Smooth muscle cell of the brain vasculature (primary cell): Measurements from ENCODE around the gene SLC25A40.
"Not testable (repeated sequence)": the region's sequence is repeated elsewhere in the genome, so short reads cannot be mapped to it uniquely, and the experiment has no call there.

ENCODE experiments used
- DNase-seq: peaks from one replicate; pipeline ENCODE4 v3.0.0-alpha.2; 2012; ENCODE audit warnings: low read depth, low spot score

Gene SLC25A40, protein sequence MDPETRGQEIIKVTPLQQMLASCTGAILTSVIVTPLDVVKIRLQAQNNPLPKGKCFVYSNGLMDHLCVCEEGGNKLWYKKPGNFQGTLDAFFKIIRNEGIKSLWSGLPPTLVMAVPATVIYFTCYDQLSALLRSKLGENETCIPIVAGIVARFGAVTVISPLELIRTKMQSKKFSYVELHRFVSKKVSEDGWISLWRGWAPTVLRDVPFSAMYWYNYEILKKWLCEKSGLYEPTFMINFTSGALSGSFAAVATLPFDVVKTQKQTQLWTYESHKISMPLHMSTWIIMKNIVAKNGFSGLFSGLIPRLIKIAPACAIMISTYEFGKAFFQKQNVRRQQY

DNA sequence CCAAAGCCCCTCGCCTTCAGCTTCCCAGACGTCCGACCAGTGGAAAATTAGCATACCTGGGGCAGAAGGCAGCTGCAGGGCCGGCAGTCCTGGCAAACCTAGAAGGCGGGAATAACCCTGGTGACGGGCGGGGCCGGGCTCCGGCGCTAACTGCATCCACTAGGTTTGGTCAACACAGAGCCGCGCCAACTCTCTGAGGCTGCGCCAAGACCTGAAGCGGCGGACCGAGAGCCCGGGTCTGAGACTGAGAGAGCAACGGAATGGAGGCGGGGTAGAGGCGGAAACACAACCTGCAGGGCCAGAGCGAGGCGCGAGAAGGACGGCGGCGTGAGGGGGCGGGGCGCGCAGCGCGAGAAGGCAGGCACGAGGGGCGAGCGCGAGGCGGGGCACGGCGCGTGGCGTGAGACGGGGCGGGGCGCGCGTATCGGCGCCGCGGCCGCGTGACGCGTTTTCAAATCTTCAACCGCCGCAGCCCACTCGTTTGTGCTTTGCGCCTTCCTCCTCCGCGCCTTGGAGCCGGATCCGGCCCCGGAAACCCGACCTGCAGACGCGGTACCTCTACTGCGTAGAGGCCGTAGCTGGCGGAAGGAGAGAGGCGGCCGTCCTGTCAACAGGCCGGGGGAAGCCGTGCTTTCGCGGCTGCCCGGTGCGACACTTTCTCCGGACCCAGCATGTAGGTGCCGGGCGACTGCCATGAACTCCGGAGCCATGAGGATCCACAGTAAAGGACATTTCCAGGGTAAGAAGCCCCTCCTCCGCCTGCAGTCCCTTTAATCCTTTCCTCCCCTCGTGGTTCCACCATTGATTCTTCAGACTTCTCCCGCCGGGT, at the start of gene SLC25A40, which contains the start of gene DBF4:
SLC25A40 (minus strand) TSS at position 321 of the 829 bp plus-strand sequence. CDS start 17,633 bp downstream, outside the sequence.
DBF4 (plus strand) TSS at position 454 of the 829 bp plus-strand sequence; CDS start at position 694, 240 bp downstream.
- peak; percentile 82 for DNase-seq

- DNase-seq, result not testable (repeated sequence)
These were observed 46.7 kb upstream of the SLC25A40 start for GRCh38 chr7:87922759-87923395.

DNA sequence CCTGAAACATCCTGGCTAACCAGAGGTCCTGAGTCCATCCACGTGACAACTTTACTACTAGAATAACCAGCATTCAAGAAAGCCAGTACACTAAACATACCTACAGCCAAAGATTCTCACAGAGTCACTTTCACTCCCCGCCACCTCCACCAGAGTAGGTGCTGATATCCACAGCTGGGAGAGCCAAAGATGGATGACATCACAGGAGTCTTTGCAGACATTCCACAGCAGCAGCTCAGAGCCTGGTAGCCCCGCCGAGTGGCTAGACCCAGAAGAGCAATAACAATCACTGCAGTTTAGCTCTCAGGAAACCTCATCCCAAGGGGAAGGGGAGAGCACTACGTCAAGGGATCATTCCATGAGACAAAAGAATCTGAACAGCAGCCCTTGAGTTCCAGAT, 44.4 kb upstream of the SLC25A40 start:
- no peak for DNase-seq

DNA sequence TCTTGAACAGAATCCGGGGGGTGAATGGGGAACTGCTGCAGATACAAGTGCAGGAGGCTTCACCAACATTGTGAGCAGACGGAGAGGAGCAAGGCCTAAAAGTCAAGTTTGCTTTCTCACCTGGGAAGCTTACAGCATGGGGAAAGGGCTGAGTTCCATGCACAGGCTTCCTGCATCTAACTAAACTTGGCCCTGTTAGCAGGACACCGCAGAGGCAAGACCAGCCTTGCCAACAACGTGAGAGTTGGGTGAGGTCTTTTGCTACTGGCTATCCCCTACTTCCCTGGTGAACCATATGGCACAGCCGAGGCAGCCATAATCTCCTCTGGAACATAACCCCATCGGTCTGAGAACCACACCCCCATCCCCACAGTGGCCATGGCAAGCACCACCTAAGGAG, 43.7 kb upstream of the SLC25A40 start:
- DNase-seq, result no peak

DNA sequence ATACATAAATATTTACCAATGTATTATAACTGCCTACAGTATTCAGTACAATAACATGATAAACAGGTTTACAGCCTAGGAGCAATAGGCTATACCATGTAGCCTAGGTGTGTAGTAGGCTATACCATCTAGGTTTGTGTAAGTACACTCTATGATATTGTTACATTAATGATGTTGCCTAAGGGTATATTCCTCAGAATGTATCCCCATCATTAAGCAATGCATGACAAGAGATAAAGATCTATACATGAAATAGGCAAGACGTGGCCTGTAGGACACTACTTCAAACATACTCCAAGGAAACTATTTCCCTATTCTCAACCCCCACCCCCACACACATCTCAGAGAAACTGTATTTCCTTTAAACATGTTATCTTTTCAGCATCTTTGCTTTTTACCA, 42.6 kb upstream of the SLC25A40 start:
- no peak for DNase-seq

GRCh38 chr7:87912121-87912520, 36.0 kb upstream of the SLC25A40 start:
- no peak for DNase-seq

GRCh38 chr7:87908814-87909213, 32.7 kb upstream of the SLC25A40 start:
- not testable (repeated sequence) for DNase-seq

- not testable (repeated sequence) for DNase-seq
These were observed 31.2 kb upstream of the SLC25A40 start for GRCh38 chr7:87907136-87907906.

- no peak for DNase-seq
These were observed 23.1 kb upstream of the SLC25A40 start for GRCh38 chr7:87899255-87899654.

- DNase-seq, result no peak
These were observed 19.2 kb upstream of the SLC25A40 start for GRCh38 chr7:87895363-87895762.

- no peak for DNase-seq
These were observed 10.7 kb upstream of the SLC25A40 start for GRCh38 chr7:87886875-87887274.

GRCh38 chr7:87885018-87885417, 8.9 kb upstream of the SLC25A40 start:
- DNase-seq, result no peak

DNA sequence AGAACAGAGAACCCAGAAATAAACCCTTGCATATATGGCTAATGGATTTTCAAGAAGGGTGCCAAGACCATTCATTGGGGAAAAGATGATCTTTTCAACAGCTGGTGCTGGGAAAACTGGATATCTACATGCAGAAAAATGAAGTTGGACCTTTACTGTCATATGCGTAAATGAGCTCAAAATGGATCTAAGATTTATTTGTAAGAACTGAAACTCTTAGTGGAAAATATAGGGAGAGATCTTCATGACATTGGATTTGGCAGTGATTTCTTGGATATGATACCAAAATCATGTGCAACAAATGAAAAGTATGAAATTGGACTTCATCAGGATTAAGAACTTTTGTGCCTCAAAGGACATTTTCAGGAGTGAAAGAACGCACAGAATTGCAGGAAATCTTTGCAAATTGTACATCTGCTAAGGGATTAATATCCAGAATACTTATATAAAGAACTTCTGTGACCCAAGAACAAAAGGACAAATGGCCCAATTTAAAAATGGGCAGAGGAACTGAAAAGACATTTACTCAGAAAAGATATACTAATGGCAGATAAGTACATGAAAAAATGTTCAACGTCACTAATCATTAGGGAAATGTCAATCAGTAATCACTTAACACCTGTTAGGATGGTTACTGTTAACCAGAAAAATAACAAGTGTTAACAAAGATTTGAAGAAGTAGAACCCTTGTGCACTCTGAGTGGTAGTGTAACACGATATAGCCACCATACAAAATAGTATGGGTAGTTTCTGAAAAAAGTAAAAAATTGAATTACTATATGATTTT, 6.2 kb upstream of the SLC25A40 start:
- DNase-seq, result no peak

- no peak for DNase-seq
These were observed 2.1 kb upstream of the SLC25A40 start for GRCh38 chr7:87878208-87878735.

DNA sequence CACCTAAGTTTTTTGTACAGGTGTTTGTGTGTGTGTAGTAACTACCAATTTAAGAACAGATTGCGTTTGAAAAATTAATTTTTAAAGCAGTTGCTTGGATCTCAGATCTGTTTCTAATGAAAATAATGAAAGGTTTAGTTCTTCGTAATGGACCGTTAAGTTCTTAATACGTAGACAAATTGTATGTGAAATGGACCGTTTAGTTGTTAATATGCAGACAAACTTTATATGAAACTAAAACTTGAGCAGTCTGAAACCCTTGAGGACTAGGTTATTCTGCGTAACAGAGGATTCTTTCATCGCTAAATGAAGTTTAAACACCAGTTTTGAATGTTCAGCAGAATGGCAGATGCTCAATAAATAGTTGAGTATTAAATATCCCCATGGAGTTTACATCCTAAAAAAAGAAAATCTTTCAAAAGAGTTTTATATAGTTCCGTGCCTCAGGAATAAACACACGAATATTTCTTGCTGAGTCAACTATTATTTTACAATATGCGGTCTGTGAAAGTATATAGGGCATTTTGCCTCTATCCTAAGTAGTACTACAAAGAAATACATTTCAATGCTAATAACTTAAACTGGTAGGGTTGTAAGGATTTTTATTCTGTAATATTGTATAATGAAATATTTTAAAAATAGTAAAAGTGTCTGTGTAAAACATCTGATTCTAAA, 1.3 kb upstream of the SLC25A40 start:
- DNase-seq, result no peak

- no peak for DNase-seq
These were observed 692 bp upstream of the SLC25A40 start for GRCh38 chr7:87876869-87877234.

DNA sequence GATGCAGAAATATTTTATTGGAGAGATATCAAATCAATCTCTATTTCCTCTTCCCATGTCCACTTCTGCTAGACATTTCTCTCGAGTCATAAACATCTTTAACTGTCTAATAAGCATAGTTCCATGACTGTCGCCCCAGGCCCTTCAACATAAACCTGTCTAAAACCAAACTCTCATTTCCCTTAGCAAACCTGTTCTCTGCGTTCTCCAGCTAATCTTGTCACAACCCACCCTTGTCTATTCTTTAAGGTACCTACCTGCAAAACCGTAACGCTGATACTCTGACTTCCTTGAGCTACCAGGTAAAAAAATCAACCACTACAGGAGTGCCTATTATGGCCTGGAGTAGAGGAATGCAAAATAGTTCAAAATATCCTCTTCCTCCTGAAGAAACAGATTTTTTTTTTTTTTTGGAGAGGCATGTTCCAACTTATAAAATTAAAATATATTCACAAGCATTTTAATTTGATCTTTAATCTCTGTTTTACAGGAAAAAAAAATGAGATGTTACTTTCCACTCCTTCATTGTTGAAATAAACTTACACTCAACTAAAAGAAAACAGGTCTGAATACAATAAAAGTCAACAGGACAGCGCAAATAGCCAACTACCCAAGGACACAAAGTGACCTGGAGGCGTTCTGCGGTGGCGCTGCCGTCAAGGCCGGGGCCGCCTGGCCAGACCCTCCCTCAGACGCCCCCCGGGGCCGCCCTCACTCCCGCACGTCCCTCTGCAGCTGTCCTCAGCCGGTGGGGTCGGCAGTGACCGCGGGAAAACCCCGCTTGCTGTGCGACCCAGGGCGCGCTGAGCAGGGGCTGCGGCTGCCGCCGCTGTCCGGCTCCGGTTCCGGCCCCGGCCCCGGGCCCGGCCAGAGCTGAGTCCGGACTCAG, 765 bp downstream of the SLC25A40 start:
- no peak for DNase-seq

GRCh38 chr7:87874066-87874465, 2.1 kb downstream of the SLC25A40 start:
- no peak for DNase-seq

DNA sequence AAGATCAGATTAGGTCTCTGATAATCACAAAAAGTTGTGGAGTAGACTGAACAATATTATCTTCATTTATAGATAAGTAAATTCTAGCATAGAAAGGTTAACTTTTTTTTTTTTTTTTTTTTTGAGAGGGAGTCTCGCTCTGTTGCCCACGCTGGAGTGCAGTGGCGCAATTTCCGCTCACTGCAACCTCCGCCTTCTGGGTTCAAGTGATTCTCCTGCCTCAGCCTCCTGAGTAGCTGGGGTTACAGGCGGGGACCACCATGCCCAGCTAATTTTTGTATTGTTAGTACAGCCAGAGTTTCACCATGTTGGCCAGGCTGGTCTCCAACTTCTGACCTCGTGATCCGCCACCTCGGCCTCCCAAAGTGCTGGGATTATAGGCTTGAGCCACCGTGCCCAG, 2.8 kb downstream of the SLC25A40 start:
- DNase-seq, result not testable (repeated sequence)
